GM12891 (cell line): ENCODE measurements around the gene LCE3B.

Experiments used
- DNase-seq: peaks from one replicate; pipeline ENCODE4 v3.0.0; 2011; ENCODE audit warnings: low spot score; ENCODE audit not compliant: insufficient read length
- FAIRE-seq: peaks from 2 replicates; lab custom pipeline; 2011; peaks lifted over from hg19 to GRCh38; lab: Jason Lieb, UNC
- PAX5 ChIP-seq: IDR thresholded peaks from 2 replicates; pipeline ENCODE4 v1.6.1; 2011; ENCODE audit warnings: low read length, moderate library complexity, mild to moderate bottlenecking; ENCODE audit not compliant: insufficient read depth, severe bottlenecking
- POLR2A ChIP-seq: IDR thresholded peaks from 2 replicates; pipeline ENCODE4 v1.6.1; 2011; ENCODE audit warnings: low read depth, low read length, control low read depth
- POLR2AphosphoS5 ChIP-seq: IDR thresholded peaks from 2 replicates; pipeline ENCODE4 v1.6.1; 2011; ENCODE audit warnings: low read depth, low read length, control low read depth
- POU2F2 ChIP-seq: IDR thresholded peaks from 2 replicates; pipeline ENCODE4 v1.6.1; 2011; ENCODE audit warnings: low read depth, mild to moderate bottlenecking, control low read depth, low read length, moderate library complexity
- SPI1 ChIP-seq: IDR thresholded peaks from 2 replicates; pipeline ENCODE4 v1.6.1; 2011; ENCODE audit warnings: low read depth, low read length, control low read depth
- TAF1 ChIP-seq: IDR thresholded peaks from 2 replicates; pipeline ENCODE4 v1.6.1; 2011; ENCODE audit warnings: low read depth, low read length, control low read depth

LCE3B gene

GRCh38 chr1:152656459-152656858 is 42.8 kb downstream of the LCE3B start:
- TF ChIP-seq PAX5 (no peak), POLR2A (no peak), POU2F2 (no peak), SPI1 (no peak), POLR2AphosphoS5 (no peak)
- FAIRE-seq (no peak), DNase-seq (no peak)

GRCh38 chr1:152657677-152658076 is 44.1 kb downstream of the LCE3B start:
- no peak for TF ChIP-seq PAX5
- TF ChIP-seq POLR2AphosphoS5: no peak
- no peak for TF ChIP-seq POLR2A
- TF ChIP-seq POU2F2: no peak
- no peak for TF ChIP-seq SPI1
- no peak for TF ChIP-seq TAF1
- FAIRE-seq (no peak), DNase-seq (no peak)

- DNase-seq (no peak), FAIRE-seq (no peak)
- TF ChIP-seq SPI1 (no peak), POU2F2 (no peak), PAX5 (no peak), POLR2A (no peak), POLR2AphosphoS5 (no peak), TAF1 (no peak)
Observed at GRCh38 chr1:152658649-152659048, 45.0 kb downstream of the LCE3B start.

- FAIRE-seq: no peak
Observed at GRCh38 chr1:152663098-152663497, 49.5 kb downstream of the LCE3B start, which contains the start of gene LCE2D. LCE2D (plus strand) TSS chr1:152663380; CDS start chr1:152664106, 726 bp downstream.

More at GRCh38 chr1:152663098-152663497, 49.5 kb downstream of the LCE3B start, which contains the start of gene LCE2D:
- TF ChIP-seq POLR2A (no peak), TAF1 (no peak), POLR2AphosphoS5 (no peak), SPI1 (no peak), POU2F2 (no peak)
- no peak for DNase-seq
